ENCODE data around the gene MTFR1L. TPM values are rescaled to one million over a fixed set of nuclear protein-coding genes. Genes with fewer than 3 reads are reported as not detected.

Gene MTFR1L
- total and polyA plus RNA-seq, 11 donors: 123 to 319 (median 213) TPM

GRCh38 chr1:25858906-25859789 is 39.4 kb downstream of the MTFR1L start, which contains the start of gene AUNIP:
AUNIP (minus strand) TSS chr1:25859457; CDS start chr1:25859357, 100 bp downstream.
- TF ChIP-seq POLR2A (IDR thresholded peaks at IDR 0.05): peak in 1 of 2 donors; percentile 60
- no peak for TF ChIP-seq CTCF (IDR thresholded peaks at IDR 0.05)
- no peaks in the 10 kb centered on the region for H3K9me3 ChIP-seq
- WGBS, 4 donors: 2% methylated on average over 74 to 77 of the region's 77 CpGs
- intact Hi-C loops (cut with DNase I): no loop called here
- peak within 1 kb of the TSS; percentile 3 to 68 (median 54) for H3K4me3 ChIP-seq
- H3K36me3 ChIP-seq: peaks cover 0 to 9% (median 0%) of the 10 kb centered on the region in 9 donors
- H3K27me3 ChIP-seq: no peaks in the 10 kb centered on the region
- H3K4me1 ChIP-seq: peaks cover 0 to 32% (median 8%) of the 10 kb centered on the region in 12 donors
- H3K27ac ChIP-seq: peak within 1 kb of the TSS in 11 of 12 donors; percentile 29 to 90 (median 68)
- ATAC-seq: peak; percentile 91 to 98 (median 98)
- DNase-seq: peak; percentile 89 to 92 (median 90)

- intact Hi-C loops (cut with DNase I): no loop called here
- TF ChIP-seq CTCF (IDR thresholded peaks at IDR 0.05): no peak
- TF ChIP-seq POLR2A (IDR thresholded peaks at IDR 0.05): no peak
- Histone ChIP-seq H3K36me3 (peaks cover 0 to 9% (median 0%) of the 10 kb centered on the region in 9 donors), H3K27ac (peak overlapping the region in 1 of 12 donors; percentile 90), H3K9me3 (no peaks in the 10 kb centered on the region), H3K4me1 (peaks cover 0 to 32% (median 8%) of the 10 kb centered on the region in 12 donors), H3K27me3 (no peaks in the 10 kb centered on the region), H3K4me3 (peak overlapping the region in 2 of 12 donors; percentile 0 to 3)
- WGBS, 4 donors: 67 to 82% (median 76%) methylated on average over 16 of the region's 16 CpGs
- peak in 1 of 5 donors; percentile 51 for DNase-seq
- no peak for ATAC-seq
Measured at GRCh38 chr1:25861316-25862286, 41.8 kb downstream of the MTFR1L start.

GRCh38 chr1:25862785-25863485 is 43.2 kb downstream of the MTFR1L start:
- WGBS, 4 donors: 94 to 96% (median 95%) methylated on average over 20 of the region's 20 CpGs
- H3K9me3 ChIP-seq: no peaks in the 10 kb centered on the region
- ATAC-seq: no peak
- H3K4me1 ChIP-seq: peaks cover 0 to 32% (median 8%) of the 10 kb centered on the region in 12 donors
- intact Hi-C loops (cut with DNase I): no loop called here
- peaks cover 0 to 9% (median 0%) of the 10 kb centered on the region in 9 donors for H3K36me3 ChIP-seq
- H3K27me3 ChIP-seq: no peaks in the 10 kb centered on the region
- no peak for TF ChIP-seq POLR2A (IDR thresholded peaks at IDR 0.05)
- no peak for TF ChIP-seq CTCF (IDR thresholded peaks at IDR 0.05)
- no peak overlapping the region for H3K4me3 ChIP-seq
- H3K27ac ChIP-seq: no peak overlapping the region
- DNase-seq: no peak

Measured in heart left ventricle (tissue), 16 donors.